GM23338 (cell line): Measurements from ENCODE around the gene TBKBP1. TPM values are rescaled to one million over a fixed set of nuclear protein-coding genes. Genes with fewer than 3 reads are reported as not detected.

Experiments used
- ATAC-seq: fragments of 200-7000 bp; cut with Tn5 transposase; 3 replicates; pipeline ENCODE4 v1.9.1; 2020
- DNase-seq: peaks from one replicate; pipeline ENCODE4 v3.0.0-alpha.2; 2015; ENCODE audit warnings: low spot score
- H2AFZ ChIP-seq: fragments of 200-600 bp; sonication (generic); 2 replicates; pipeline ENCODE4 v1.8.0; 2016; ENCODE audit warnings: antibody characterized with exemption, mild to moderate bottlenecking, moderate library complexity
- H3F3A ChIP-seq: fragments of 200-600 bp; sonication (generic); replicated peaks from 2 replicates; pipeline ENCODE4 v1.8.0; 2017; ENCODE audit warnings: antibody characterized with exemption, mixed run types, low read depth
- H3K27ac ChIP-seq: fragments of 200-600 bp; sonication (generic); 2 replicates; pipeline ENCODE4 v1.6.1; 2016; ENCODE audit warnings: low read depth
- H3K27me3 ChIP-seq: fragments of 200-600 bp; sonication (generic); 2 replicates; pipeline ENCODE4 v1.8.0; 2016; ENCODE audit warnings: mild to moderate bottlenecking, mixed run types, moderate library complexity; ENCODE audit not compliant: insufficient read depth
- H3K36me3 ChIP-seq: fragments of 200-600 bp; sonication (generic); 2 replicates; pipeline ENCODE4 v1.8.0; 2016; ENCODE audit warnings: mild to moderate bottlenecking; ENCODE audit not compliant: insufficient read depth
- H3K4me1 ChIP-seq: fragments of 200-600 bp; sonication (generic); 2 replicates; pipeline ENCODE4 v1.8.0; 2016; ENCODE audit warnings: mild to moderate bottlenecking, moderate library complexity; ENCODE audit not compliant: insufficient read depth
- H3K4me2 ChIP-seq: fragments of 200-600 bp; sonication (generic); 2 replicates; pipeline ENCODE4 v1.7.1; 2017; ENCODE audit warnings: mixed run types
- H3K4me3 ChIP-seq: fragments of 200-600 bp; sonication (generic); 2 replicates; pipeline ENCODE4 v1.6.1; 2016; ENCODE audit warnings: mixed run types
- H3K79me2 ChIP-seq: fragments of 200-600 bp; sonication (generic); replicated peaks from 2 replicates; pipeline ENCODE4 v1.8.0; 2017; ENCODE audit warnings: mild to moderate bottlenecking; ENCODE audit not compliant: insufficient read depth
- H3K9me2 ChIP-seq: fragments of 200-600 bp; sonication (generic); 2 replicates; pipeline ENCODE4 v1.8.0; 2017; ENCODE audit not compliant: insufficient read depth
- H4K20me1 ChIP-seq: fragments of 200-600 bp; sonication (generic); replicated peaks from 2 replicates; pipeline ENCODE4 v1.8.0; 2017; ENCODE audit warnings: mild to moderate bottlenecking; ENCODE audit not compliant: insufficient read depth
- H3K27ac Mint-ChIP-seq: 2 replicates; pipeline ENCODE4 v1.8.0; 2020; ENCODE audit warnings: inconsistent platforms, mild to moderate bottlenecking, moderate library complexity, mixed read lengths
- H3K27me3 Mint-ChIP-seq: 3 replicates; pipeline ENCODE4 v1.8.0; 2022; ENCODE audit warnings: low read depth, mild to moderate bottlenecking, moderate library complexity, mixed read lengths, inconsistent platforms; ENCODE audit not compliant: insufficient read depth, poor library complexity
- H3K36me3 Mint-ChIP-seq: 3 replicates; pipeline ENCODE4 v1.8.0; 2021; ENCODE audit warnings: low read depth, mild to moderate bottlenecking, inconsistent platforms, moderate library complexity, mixed read lengths
- H3K4me1 Mint-ChIP-seq: 3 replicates; pipeline ENCODE4 v1.8.0; 2020; ENCODE audit warnings: mild to moderate bottlenecking, inconsistent platforms, mixed read lengths
- H3K4me3 Mint-ChIP-seq: 3 replicates; pipeline ENCODE4 v1.8.0; 2021; ENCODE audit warnings: moderate library complexity, mild to moderate bottlenecking, inconsistent platforms, mixed read lengths
- H3K9me3 Mint-ChIP-seq: 3 replicates; pipeline ENCODE4 v1.8.0; 2020; ENCODE audit warnings: moderate library complexity, mild to moderate bottlenecking, inconsistent platforms, mixed read lengths
- CREB1 ChIP-seq: fragments of 250-450 bp; sonication (Bioruptor Pico); IDR thresholded peaks from 2 replicates; pipeline ENCODE4 v1.5.0; 2020; ENCODE audit warnings: low read depth, mild to moderate bottlenecking, moderate library complexity
- NANOG ChIP-seq: IDR thresholded peaks from 2 replicates; pipeline ENCODE4 v1.6.1; 2016; ENCODE audit warnings: antibody characterized with exemption, borderline replicate concordance
- REST ChIP-seq: IDR thresholded peaks from one replicate; pipeline ENCODE4 v1.6.1; 2018; ENCODE audit warnings: antibody characterized with exemption; ENCODE audit not compliant: unreplicated experiment
- polyA plus RNA-seq: library from polyadenylated mRNA; unstranded; fragments of >200 nt; fragmentation: Nextera tagmentation; extraction: Ambion mirVana; gene quantifications from 2 replicates; pipeline ENCODE4 v1.2.1, GENCODE V29; 2016
- total RNA-seq: library from RNA; depleted of rRNA; stranded (reverse); fragments of >200 nt; shearing (Covaris generic); gene quantifications from 2 replicates; pipeline ENCODE4 v1.2.3, GENCODE V29; 2014
- TF ChIP-seq, protein P1 (sequence below): fragments of 250-450 bp; sonication (Bioruptor Pico); IDR thresholded peaks from 2 replicates; pipeline ENCODE4 v1.5.0; 2020; ENCODE audit warnings: mild to moderate bottlenecking, moderate library complexity

The TBKBP1 gene
- total and polyA plus RNA-seq, 2 experiments from 2014 or later = 2.5 to 12.1 TPM

- TF ChIP-seq NANOG (no peak), CREB1 (CRISPR knock-in tag) (no peak), REST (no peak)
- TF ChIP-seq, protein P1, sequence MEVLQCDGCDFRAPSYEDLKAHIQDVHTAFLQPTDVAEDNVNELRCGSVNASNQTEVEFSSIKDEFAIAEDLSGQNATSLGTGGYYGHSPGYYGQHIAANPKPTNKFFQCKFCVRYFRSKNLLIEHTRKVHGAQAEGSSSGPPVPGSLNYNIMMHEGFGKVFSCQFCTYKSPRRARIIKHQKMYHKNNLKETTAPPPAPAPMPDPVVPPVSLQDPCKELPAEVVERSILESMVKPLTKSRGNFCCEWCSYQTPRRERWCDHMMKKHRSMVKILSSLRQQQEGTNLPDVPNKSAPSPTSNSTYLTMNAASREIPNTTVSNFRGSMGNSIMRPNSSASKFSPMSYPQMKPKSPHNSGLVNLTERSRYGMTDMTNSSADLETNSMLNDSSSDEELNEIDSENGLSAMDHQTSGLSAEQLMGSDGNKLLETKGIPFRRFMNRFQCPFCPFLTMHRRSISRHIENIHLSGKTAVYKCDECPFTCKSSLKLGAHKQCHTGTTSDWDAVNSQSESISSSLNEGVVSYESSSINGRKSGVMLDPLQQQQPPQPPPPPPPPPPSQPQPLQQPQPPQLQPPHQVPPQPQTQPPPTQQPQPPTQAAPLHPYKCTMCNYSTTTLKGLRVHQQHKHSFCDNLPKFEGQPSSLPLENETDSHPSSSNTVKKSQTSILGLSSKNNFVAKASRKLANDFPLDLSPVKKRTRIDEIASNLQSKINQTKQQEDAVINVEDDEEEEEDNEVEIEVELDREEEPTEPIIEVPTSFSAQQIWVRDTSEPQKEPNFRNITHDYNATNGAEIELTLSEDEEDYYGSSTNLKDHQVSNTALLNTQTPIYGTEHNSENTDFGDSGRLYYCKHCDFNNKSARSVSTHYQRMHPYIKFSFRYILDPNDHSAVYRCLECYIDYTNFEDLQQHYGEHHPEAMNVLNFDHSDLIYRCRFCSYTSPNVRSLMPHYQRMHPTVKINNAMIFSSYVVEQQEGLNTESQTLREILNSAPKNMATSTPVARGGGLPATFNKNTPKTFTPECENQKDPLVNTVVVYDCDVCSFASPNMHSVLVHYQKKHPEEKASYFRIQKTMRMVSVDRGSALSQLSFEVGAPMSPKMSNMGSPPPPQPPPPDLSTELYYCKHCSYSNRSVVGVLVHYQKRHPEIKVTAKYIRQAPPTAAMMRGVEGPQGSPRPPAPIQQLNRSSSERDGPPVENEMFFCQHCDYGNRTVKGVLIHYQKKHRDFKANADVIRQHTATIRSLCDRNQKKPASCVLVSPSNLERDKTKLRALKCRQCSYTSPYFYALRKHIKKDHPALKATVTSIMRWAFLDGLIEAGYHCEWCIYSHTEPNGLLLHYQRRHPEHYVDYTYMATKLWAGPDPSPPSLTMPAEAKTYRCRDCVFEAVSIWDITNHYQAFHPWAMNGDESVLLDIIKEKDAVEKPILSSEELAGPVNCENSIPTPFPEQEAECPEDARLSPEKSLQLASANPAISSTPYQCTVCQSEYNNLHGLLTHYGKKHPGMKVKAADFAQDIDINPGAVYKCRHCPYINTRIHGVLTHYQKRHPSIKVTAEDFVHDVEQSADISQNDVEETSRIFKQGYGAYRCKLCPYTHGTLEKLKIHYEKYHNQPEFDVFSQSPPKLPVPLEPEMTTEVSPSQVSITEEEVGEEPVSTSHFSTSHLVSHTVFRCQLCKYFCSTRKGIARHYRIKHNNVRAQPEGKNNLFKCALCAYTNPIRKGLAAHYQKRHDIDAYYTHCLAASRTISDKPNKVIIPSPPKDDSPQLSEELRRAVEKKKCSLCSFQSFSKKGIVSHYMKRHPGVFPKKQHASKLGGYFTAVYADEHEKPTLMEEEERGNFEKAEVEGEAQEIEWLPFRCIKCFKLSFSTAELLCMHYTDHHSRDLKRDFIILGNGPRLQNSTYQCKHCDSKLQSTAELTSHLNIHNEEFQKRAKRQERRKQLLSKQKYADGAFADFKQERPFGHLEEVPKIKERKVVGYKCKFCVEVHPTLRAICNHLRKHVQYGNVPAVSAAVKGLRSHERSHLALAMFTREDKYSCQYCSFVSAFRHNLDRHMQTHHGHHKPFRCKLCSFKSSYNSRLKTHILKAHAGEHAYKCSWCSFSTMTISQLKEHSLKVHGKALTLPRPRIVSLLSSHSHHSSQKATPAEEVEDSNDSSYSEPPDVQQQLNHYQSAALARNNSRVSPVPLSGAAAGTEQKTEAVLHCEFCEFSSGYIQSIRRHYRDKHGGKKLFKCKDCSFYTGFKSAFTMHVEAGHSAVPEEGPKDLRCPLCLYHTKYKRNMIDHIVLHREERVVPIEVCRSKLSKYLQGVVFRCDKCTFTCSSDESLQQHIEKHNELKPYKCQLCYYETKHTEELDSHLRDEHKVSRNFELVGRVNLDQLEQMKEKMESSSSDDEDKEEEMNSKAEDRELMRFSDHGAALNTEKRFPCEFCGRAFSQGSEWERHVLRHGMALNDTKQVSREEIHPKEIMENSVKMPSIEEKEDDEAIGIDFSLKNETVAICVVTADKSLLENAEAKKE (CRISPR knock-in tag) = no peak
- Histone ChIP-seq H3K36me3 (no peaks in the 10 kb centered on the region), H2AFZ (no peak overlapping the region), H3K27ac (no peak overlapping the region), H3K79me2 (no peaks in the 10 kb centered on the region), H3F3A (no peaks in the 10 kb centered on the region), H3K9me2 (no peaks in the 10 kb centered on the region), H3K27me3 (peaks cover 8% of the 10 kb centered on the region; the same call in 1 of the 2 replicates), H3K4me3 (no peak overlapping the region), H4K20me1 (no peaks in the 10 kb centered on the region), H3K4me2 (no peak overlapping the region), H3K4me1 (no peaks in the 10 kb centered on the region)
- DNase-seq = no peak
- H3K27ac Mint-ChIP-seq = no peak overlapping the region
- H3K27me3 Mint-ChIP-seq = peaks cover 8% of the 10 kb centered on the region
- H3K36me3 Mint-ChIP-seq = no peaks in the 10 kb centered on the region
- ATAC-seq = no peak
- no peaks in the 10 kb centered on the region for H3K9me3 Mint-ChIP-seq
- H3K4me1 Mint-ChIP-seq = no peaks in the 10 kb centered on the region
- H3K4me3 Mint-ChIP-seq = no peak overlapping the region
Observed at GRCh38 chr17:47741793-47742145, 47.8 kb downstream of the TBKBP1 start.
